HepG2 (cell line): ENCODE results near the gene PPP1R12C. TPM values are rescaled to one million over a fixed set of nuclear protein-coding genes. Genes with fewer than 3 reads are reported as not detected.

Source experiments
- CBX2 ChIP-seq, 2 experiments: fragments of 200-600 bp in 1 of 2; sonication (generic); formaldehyde crosslinking in 1 of 2; IDR thresholded peaks; 2 replicates each; pipeline versions ENCODE4 v1.7.0 to v1.8.1; 2018 to 2022; ENCODE audit warnings: low read depth in 2 of 2, low read length in 1 of 2, mild to moderate bottlenecking in 1 of 2, missing genetic modification reagents in 1 of 2
- CENPX ChIP-seq: sonication (generic); formaldehyde crosslinking; IDR thresholded peaks from 2 replicates; pipeline ENCODE4 v1.9.0; 2021; ENCODE audit warnings: mild to moderate bottlenecking, missing genetic modification reagents, moderate library complexity
- CREBL2 ChIP-seq: sonication (generic); formaldehyde crosslinking; IDR thresholded peaks from 2 replicates; pipeline ENCODE4 v1.8.1; 2023; ENCODE audit warnings: missing genetic modification reagents, mild to moderate bottlenecking, borderline replicate concordance
- KAT8 ChIP-seq: IDR thresholded peaks from 2 replicates; pipeline ENCODE4 v1.6.1; 2016; ENCODE audit warnings: missing genetic modification reagents, missing compliant biosample characterization
- MXD4 ChIP-seq: IDR thresholded peaks from 2 replicates; pipeline ENCODE4 v1.6.1; 2016; ENCODE audit warnings: mild to moderate bottlenecking, missing biosample characterization, missing genetic modification reagents
- ONECUT2 ChIP-seq: sonication (generic); formaldehyde crosslinking; IDR thresholded peaks from 2 replicates; pipeline ENCODE4 v1.4.0; 2020; ENCODE audit warnings: missing genetic modification reagents
- RAD21 ChIP-seq: fragments of 450-650 bp; formaldehyde crosslinking; IDR thresholded peaks from 2 replicates; pipeline ENCODE4 v1.5.0; 2020; ENCODE audit warnings: mild to moderate bottlenecking
- SIX4 ChIP-seq: sonication (generic); formaldehyde crosslinking; IDR thresholded peaks from 2 replicates; pipeline ENCODE4 v1.4.0; 2020; ENCODE audit warnings: missing genetic modification reagents
- STAG1 ChIP-seq: sonication (generic); formaldehyde crosslinking; IDR thresholded peaks from 2 replicates; pipeline ENCODE4 v1.4.0; 2020; ENCODE audit warnings: missing genetic modification reagents
- ZBTB7A ChIP-seq: sonication (generic); formaldehyde crosslinking; IDR thresholded peaks from 2 replicates; pipeline ENCODE4 v1.8.0; 2022; ENCODE audit warnings: mild to moderate bottlenecking, missing genetic modification reagents
- ZNF12 ChIP-seq: sonication (generic); formaldehyde crosslinking; IDR thresholded peaks from 2 replicates; pipeline ENCODE4 v1.5.0; 2020; ENCODE audit warnings: missing genetic modification reagents
- ZNF616 ChIP-seq: sonication (generic); formaldehyde crosslinking; IDR thresholded peaks from 2 replicates; pipeline ENCODE4 v1.5.0; 2020; ENCODE audit warnings: low read depth, mild to moderate bottlenecking, missing genetic modification reagents
- ZNF790 ChIP-seq: sonication (generic); formaldehyde crosslinking; IDR thresholded peaks from 2 replicates; pipeline ENCODE4 v1.8.0; 2022; ENCODE audit warnings: missing genetic modification reagents, mild to moderate bottlenecking, borderline replicate concordance
- polyA plus RNA-seq, 8 experiments: library from polyadenylated mRNA; depleted of rRNA in 3 of 8; stranded (reverse) in 7 of 8; unstranded in 1 of 8; fragments of >200 nt; fragmentation: Illumina TruSeq in 4 of 8; extraction: Trizol in 4 of 8; gene quantifications; 2 replicates each; pipeline versions ENCODE4 v1.2.1 to v1.2.3, GENCODE V29; 2011 to 2016; ENCODE audit warnings: low read depth in 4 of 8, missing spikeins in 1 of 8, mixed read lengths in 1 of 8; ENCODE audit not compliant: insufficient read depth in 1 of 8
- total RNA-seq, 5 experiments: library from RNA; depleted of rRNA; stranded (reverse); fragments of >200 nt; fragmentation: Illumina TruSeq; extraction: Trizol; gene quantifications; 2 replicates each; pipeline ENCODE4 v1.2.3, GENCODE V29; 2016; ENCODE audit warnings: low read depth in 1 of 5
- TF ChIP-seq, protein P1 (sequence below): sonication (generic); formaldehyde crosslinking; IDR thresholded peaks from 2 replicates; pipeline ENCODE4 v1.9.0; 2022; ENCODE audit warnings: low read depth, missing genetic modification reagents
- TF ChIP-seq, protein P2 (sequence below): IDR thresholded peaks from 2 replicates; pipeline ENCODE4 v1.6.1; 2016
- TF ChIP-seq, protein P3 (sequence below): sonication (generic); formaldehyde crosslinking; IDR thresholded peaks from 2 replicates; pipeline ENCODE4 v1.8.1; 2022; ENCODE audit warnings: low read depth, mild to moderate bottlenecking, missing genetic modification reagents
- TF ChIP-seq, protein P4 (sequence below): sonication (generic); formaldehyde crosslinking; IDR thresholded peaks from 2 replicates; pipeline ENCODE4 v1.5.0; 2020; ENCODE audit warnings: mild to moderate bottlenecking, missing genetic modification reagents, borderline replicate concordance
- TF ChIP-seq, protein P5 (sequence below): sonication (generic); formaldehyde crosslinking; IDR thresholded peaks from 2 replicates; pipeline ENCODE4 v1.4.0; 2020; ENCODE audit warnings: missing genetic modification reagents

PPP1R12C gene
- total and polyA plus RNA-seq, 2 of the 13 experiments (the other 11 are each of a cell fraction or from before 2014, with no cell fraction given): 29.7 to 30.3 TPM

GRCh38 chr19:55132453-55133129 lies 15.2 kb upstream of the PPP1R12C start (continued):
- TF ChIP-seq, protein P1, sequence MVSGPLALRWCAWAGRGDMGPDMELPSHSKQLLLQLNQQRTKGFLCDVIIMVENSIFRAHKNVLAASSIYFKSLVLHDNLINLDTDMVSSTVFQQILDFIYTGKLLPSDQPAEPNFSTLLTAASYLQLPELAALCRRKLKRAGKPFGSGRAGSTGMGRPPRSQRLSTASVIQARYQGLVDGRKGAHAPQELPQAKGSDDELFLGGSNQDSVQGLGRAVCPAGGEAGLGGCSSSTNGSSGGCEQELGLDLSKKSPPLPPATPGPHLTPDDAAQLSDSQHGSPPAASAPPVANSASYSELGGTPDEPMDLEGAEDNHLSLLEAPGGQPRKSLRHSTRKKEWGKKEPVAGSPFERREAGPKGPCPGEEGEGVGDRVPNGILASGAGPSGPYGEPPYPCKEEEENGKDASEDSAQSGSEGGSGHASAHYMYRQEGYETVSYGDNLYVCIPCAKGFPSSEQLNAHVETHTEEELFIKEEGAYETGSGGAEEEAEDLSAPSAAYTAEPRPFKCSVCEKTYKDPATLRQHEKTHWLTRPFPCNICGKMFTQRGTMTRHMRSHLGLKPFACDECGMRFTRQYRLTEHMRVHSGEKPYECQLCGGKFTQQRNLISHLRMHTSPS (CRISPR knock-in tag): no peak
- TF ChIP-seq CBX2 (IDR thresholded peaks at IDR 0.05; ENCODE audit: low read depth, low read length): no peak
- TF ChIP-seq CBX2 (CRISPR knock-in tag; IDR thresholded peaks at IDR 0.05; ENCODE audit: low read depth): no peak
- peak; percentile 35; the same call in 1 of the 2 replicates for TF ChIP-seq RAD21 (CRISPR knock-in tag)
- TF ChIP-seq, protein P2, sequence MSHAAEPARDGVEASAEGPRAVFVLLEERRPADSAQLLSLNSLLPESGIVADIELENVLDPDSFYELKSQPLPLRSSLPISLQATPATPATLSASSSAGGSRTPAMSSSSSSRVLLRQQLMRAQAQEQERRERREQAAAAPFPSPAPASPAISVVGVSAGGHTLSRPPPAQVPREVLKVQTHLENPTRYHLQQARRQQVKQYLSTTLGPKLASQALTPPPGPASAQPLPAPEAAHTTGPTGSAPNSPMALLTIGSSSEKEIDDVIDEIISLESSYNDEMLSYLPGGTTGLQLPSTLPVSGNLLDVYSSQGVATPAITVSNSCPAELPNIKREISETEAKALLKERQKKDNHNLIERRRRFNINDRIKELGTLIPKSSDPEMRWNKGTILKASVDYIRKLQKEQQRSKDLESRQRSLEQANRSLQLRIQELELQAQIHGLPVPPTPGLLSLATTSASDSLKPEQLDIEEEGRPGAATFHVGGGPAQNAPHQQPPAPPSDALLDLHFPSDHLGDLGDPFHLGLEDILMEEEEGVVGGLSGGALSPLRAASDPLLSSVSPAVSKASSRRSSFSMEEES (CRISPR knock-in tag): no peak
- no peak for TF ChIP-seq CENPX
- no peak for TF ChIP-seq ZNF616
- TF ChIP-seq, protein P3, sequence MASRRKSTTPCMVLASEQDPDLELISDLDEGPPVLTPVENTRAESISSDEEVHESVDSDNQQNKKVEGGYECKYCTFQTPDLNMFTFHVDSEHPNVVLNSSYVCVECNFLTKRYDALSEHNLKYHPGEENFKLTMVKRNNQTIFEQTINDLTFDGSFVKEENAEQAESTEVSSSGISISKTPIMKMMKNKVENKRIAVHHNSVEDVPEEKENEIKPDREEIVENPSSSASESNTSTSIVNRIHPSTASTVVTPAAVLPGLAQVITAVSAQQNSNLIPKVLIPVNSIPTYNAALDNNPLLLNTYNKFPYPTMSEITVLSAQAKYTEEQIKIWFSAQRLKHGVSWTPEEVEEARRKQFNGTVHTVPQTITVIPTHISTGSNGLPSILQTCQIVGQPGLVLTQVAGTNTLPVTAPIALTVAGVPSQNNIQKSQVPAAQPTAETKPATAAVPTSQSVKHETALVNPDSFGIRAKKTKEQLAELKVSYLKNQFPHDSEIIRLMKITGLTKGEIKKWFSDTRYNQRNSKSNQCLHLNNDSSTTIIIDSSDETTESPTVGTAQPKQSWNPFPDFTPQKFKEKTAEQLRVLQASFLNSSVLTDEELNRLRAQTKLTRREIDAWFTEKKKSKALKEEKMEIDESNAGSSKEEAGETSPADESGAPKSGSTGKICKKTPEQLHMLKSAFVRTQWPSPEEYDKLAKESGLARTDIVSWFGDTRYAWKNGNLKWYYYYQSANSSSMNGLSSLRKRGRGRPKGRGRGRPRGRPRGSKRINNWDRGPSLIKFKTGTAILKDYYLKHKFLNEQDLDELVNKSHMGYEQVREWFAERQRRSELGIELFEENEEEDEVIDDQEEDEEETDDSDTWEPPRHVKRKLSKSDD (CRISPR knock-in tag): no peak
- no peak for TF ChIP-seq KAT8 (CRISPR knock-in tag)
- TF ChIP-seq, protein P4, sequence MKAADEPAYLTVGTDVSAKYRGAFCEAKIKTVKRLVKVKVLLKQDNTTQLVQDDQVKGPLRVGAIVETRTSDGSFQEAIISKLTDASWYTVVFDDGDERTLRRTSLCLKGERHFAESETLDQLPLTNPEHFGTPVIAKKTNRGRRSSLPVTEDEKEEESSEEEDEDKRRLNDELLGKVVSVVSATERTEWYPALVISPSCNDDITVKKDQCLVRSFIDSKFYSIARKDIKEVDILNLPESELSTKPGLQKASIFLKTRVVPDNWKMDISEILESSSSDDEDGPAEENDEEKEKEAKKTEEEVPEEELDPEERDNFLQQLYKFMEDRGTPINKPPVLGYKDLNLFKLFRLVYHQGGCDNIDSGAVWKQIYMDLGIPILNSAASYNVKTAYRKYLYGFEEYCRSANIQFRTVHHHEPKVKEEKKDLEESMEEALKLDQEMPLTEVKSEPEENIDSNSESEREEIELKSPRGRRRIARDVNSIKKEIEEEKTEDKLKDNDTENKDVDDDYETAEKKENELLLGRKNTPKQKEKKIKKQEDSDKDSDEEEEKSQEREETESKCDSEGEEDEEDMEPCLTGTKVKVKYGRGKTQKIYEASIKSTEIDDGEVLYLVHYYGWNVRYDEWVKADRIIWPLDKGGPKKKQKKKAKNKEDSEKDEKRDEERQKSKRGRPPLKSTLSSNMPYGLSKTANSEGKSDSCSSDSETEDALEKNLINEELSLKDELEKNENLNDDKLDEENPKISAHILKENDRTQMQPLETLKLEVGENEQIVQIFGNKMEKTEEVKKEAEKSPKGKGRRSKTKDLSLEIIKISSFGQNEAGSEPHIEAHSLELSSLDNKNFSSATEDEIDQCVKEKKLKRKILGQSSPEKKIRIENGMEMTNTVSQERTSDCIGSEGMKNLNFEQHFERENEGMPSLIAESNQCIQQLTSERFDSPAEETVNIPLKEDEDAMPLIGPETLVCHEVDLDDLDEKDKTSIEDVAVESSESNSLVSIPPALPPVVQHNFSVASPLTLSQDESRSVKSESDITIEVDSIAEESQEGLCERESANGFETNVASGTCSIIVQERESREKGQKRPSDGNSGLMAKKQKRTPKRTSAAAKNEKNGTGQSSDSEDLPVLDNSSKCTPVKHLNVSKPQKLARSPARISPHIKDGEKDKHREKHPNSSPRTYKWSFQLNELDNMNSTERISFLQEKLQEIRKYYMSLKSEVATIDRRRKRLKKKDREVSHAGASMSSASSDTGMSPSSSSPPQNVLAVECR (CRISPR knock-in tag): 0 out of 2 replicates have a peak, but pooled peaks have one; percentile 17
- no peak for TF ChIP-seq MXD4 (CRISPR knock-in tag)
- TF ChIP-seq ZNF12 (CRISPR knock-in tag): no peak
- no peak for TF ChIP-seq SIX4
- TF ChIP-seq, protein P5, sequence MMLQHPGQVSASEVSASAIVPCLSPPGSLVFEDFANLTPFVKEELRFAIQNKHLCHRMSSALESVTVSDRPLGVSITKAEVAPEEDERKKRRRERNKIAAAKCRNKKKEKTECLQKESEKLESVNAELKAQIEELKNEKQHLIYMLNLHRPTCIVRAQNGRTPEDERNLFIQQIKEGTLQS (CRISPR knock-in tag): no peak
- TF ChIP-seq STAG1 (CRISPR knock-in tag): peak; percentile 69
- no peak for TF ChIP-seq ZNF790 (CRISPR knock-in tag)
- no peak for TF ChIP-seq ONECUT2
- TF ChIP-seq ZBTB7A (CRISPR knock-in tag): no peak
- no peak for TF ChIP-seq CREBL2 (CRISPR knock-in tag)
